CD4-positive, alpha-beta T cell (primary cell): Measurements from ENCODE around the gene FZD1. TPM values are rescaled to one million over a fixed set of nuclear protein-coding genes. Genes with fewer than 3 reads are reported as not detected.
A peak's percentile ranks its signal among the peaks of the same experiment; 100 is the strongest.

Source experiments
- ATAC-seq: fragments of 200-7000 bp; cut with Tn5 transposase; one replicate; pipeline ENCODE4 v1.10.0; 2022; ENCODE audit warnings: mild to moderate bottlenecking; ENCODE audit not compliant: poor library complexity
- CTCF ChIA-PET: fragments of 350-600 bp; sonication (Branson Sonifier 250); formaldehyde crosslinking; loops from one replicate; lab custom pipeline; 2021; ENCODE audit warnings: antibody characterized with exemption, inconsistent platforms; lab: Charles Lee
- POLR2A ChIA-PET: fragments of 350-600 bp; sonication (Branson Sonifier 250); formaldehyde crosslinking; loops from one replicate; lab custom pipeline; 2021; ENCODE audit warnings: antibody characterized with exemption, inconsistent platforms; lab: Charles Lee
- DNase-seq, 14 experiments: peaks; one replicate each; pipeline ENCODE4 v3.0.0-alpha.2; 2013 to 2020; ENCODE audit warnings: mixed read lengths in 2 of 14
- H3K27ac ChIP-seq, 2 donors: one replicate each; pipeline versions ENCODE4 v1.5.1 to v1.7.0; 2013; ENCODE audit warnings: low read length in 2 of 2, low read depth in 1 of 2, mild to moderate bottlenecking in 1 of 2
- H3K27me3 ChIP-seq, 2 experiments: 1 replicate in 1 of 2; 2 replicates in 1 of 2; pipeline versions ENCODE4 v1.6.1 to v1.7.0; 2013; ENCODE audit warnings: low read length in 2 of 2, control low read depth in 1 of 2, mild to moderate bottlenecking in 1 of 2, moderate library complexity in 1 of 2; ENCODE audit not compliant: insufficient read depth in 2 of 2, control insufficient read depth in 1 of 2
- H3K36me3 ChIP-seq: one replicate; pipeline ENCODE4 v1.6.1; 2013; ENCODE audit warnings: low read length, control low read depth; ENCODE audit not compliant: insufficient read depth
- H3K4me1 ChIP-seq: one replicate; pipeline ENCODE4 v1.6.1; 2013; ENCODE audit warnings: low read length, control low read depth; ENCODE audit not compliant: insufficient read depth
- H3K4me3 ChIP-seq: one replicate; pipeline ENCODE4 v1.5.1; 2013; ENCODE audit warnings: mild to moderate bottlenecking, low read length, moderate library complexity
- H3K9me3 ChIP-seq, 2 experiments: 1 replicate in 1 of 2; 2 replicates in 1 of 2; pipeline versions ENCODE4 v1.6.1 to v1.7.0; 2013; ENCODE audit warnings: low read length in 2 of 2, mild to moderate bottlenecking in 2 of 2, control low read depth in 1 of 2, moderate library complexity in 1 of 2; ENCODE audit not compliant: control insufficient read depth in 1 of 2, insufficient read depth in 1 of 2
- H3K27ac Mint-ChIP-seq: one replicate; pipeline ENCODE4 v1.8.0; 2020; ENCODE audit warnings: mixed read lengths
- H3K27me3 Mint-ChIP-seq: one replicate; pipeline ENCODE4 v1.8.0; 2021; ENCODE audit warnings: mixed read lengths
- H3K36me3 Mint-ChIP-seq: one replicate; pipeline ENCODE4 v1.8.0; 2021; ENCODE audit warnings: low read depth, mixed read lengths
- H3K4me1 Mint-ChIP-seq: one replicate; pipeline ENCODE4 v1.8.0; 2021; ENCODE audit warnings: low read depth, mixed read lengths
- H3K4me3 Mint-ChIP-seq: one replicate; pipeline ENCODE4 v1.8.0; 2020; ENCODE audit warnings: mild to moderate bottlenecking, mixed read lengths
- H3K9me3 Mint-ChIP-seq: one replicate; pipeline ENCODE4 v1.8.0; 2020; ENCODE audit warnings: mixed read lengths
- CTCF ChIP-seq: fragments of 200-600 bp; IDR thresholded peaks from one replicate; pipeline ENCODE4 v1.8.0; 2022; ENCODE audit warnings: antibody characterized with exemption, mild to moderate bottlenecking
- intact Hi-C, 2 experiments: fragments of 100-400 bp; cut with DNase I in 1 of 2; cut with micrococcal nuclease in 1 of 2; formaldehyde crosslinking; loops; one replicate each; pipeline versions ENCODE4 v1.15.1 to v1.9.0; 2023 to 2025; cut with DNase I, micrococcal nuclease
- polyA plus RNA-seq, 2 donors: library from polyadenylated mRNA; unstranded; fragments of 120-200 nt; gene quantifications; one replicate each; pipeline ENCODE4 v1.2.1, GENCODE V29; 2013
- total RNA-seq, 174 experiments: library from RNA in 2 of 174; stranded (reverse) in 2 of 174; gene quantifications; one replicate each; pipeline ENCODE4 v1.2.3 and lab custom pipeline; 2021 to 2026

The FZD1 gene
- under 1 TPM; 0.22 to 0.28 TPM for total RNA-seq
- polyA plus RNA-seq (2013, experiment 1 of 2): 0.75 TPM
- polyA plus RNA-seq (2013, experiment 2 of 2): 1.3 TPM
- total RNA-seq (lab: John Stamatoyannopoulos, UW): 0 to 3.4 (median 0.83) reads per million in 172 experiments

- H3K4me3 Mint-ChIP-seq: peak within 1 kb of the TSS; percentile 88
- ATAC-seq (peak; percentile 74), DNase-seq (peak in 8 of 14 experiments; percentile 13 to 77 (median 46))
- CTCF ChIA-PET: no interaction called here
- peaks cover 0 to 33% of the 10 kb centered on the region in 2 experiments for H3K9me3 ChIP-seq
- peaks cover 47% of the 10 kb centered on the region for H3K27me3 Mint-ChIP-seq
- no peaks in the 10 kb centered on the region for H3K9me3 Mint-ChIP-seq
- peaks cover 30 to 39% of the 10 kb centered on the region in 2 experiments for H3K27me3 ChIP-seq
- H3K27ac ChIP-seq: no peak within 1 kb of the TSS
- POLR2A ChIA-PET: no interaction called here
- H3K4me1 Mint-ChIP-seq: no peaks in the 10 kb centered on the region
- no peaks in the 10 kb centered on the region for H3K36me3 Mint-ChIP-seq
- H3K27ac Mint-ChIP-seq: no peak within 1 kb of the TSS
- H3K4me3 ChIP-seq: peak within 1 kb of the TSS; percentile 45
- intact Hi-C loops: loop anchor here (10.0 kb wide), 1 partner anchor 179 kb away; no protein-coding TSS in a partner anchor
- H3K36me3 ChIP-seq: no peaks in the 10 kb centered on the region
- H3K4me1 ChIP-seq: peaks cover 13% of the 10 kb centered on the region
- TF ChIP-seq CTCF: no peak
Observed at GRCh38 chr7:91264046-91264923, at the start of gene FZD1. FZD1 (plus strand) TSS chr7:91264433; CDS start chr7:91264881, 448 bp downstream.

GRCh38 chr7:91226411-91226810, 37.8 kb upstream of the FZD1 start:
- no peaks in the 10 kb centered on the region for H3K36me3 Mint-ChIP-seq
- CTCF ChIA-PET: no interaction called here
- Histone ChIP-seq H3K9me3 (peaks cover 0 to 4% of the 10 kb centered on the region in 2 experiments), H3K4me1 (no peaks in the 10 kb centered on the region), H3K36me3 (no peaks in the 10 kb centered on the region), H3K27me3 (no peaks in the 10 kb centered on the region), H3K4me3 (no peak overlapping the region), H3K27ac (no peak overlapping the region)
- ATAC-seq: no peak
- no peak for TF ChIP-seq CTCF
- no peaks in the 10 kb centered on the region for H3K27me3 Mint-ChIP-seq
- H3K4me1 Mint-ChIP-seq: no peaks in the 10 kb centered on the region
- no peak overlapping the region for H3K4me3 Mint-ChIP-seq
- no peak for DNase-seq
- POLR2A ChIA-PET: no interaction called here
- no peak overlapping the region for H3K27ac Mint-ChIP-seq
- H3K9me3 Mint-ChIP-seq: no peaks in the 10 kb centered on the region
- intact Hi-C loops: no loop called here

- intact Hi-C loops: no loop called here
- Mint-ChIP-seq H3K4me1 (no peaks in the 10 kb centered on the region), H3K27ac (no peak overlapping the region), H3K27me3 (no peaks in the 10 kb centered on the region), H3K4me3 (no peak overlapping the region), H3K36me3 (no peaks in the 10 kb centered on the region), H3K9me3 (no peaks in the 10 kb centered on the region)
- POLR2A ChIA-PET: interaction anchor here (0.7 kb wide), 1 partner anchor 49 kb away, joined by 3 read pairs; no protein-coding TSS in a partner anchor
- H3K27me3 ChIP-seq: no peaks in the 10 kb centered on the region
- no peak overlapping the region for H3K4me3 ChIP-seq
- no peaks in the 10 kb centered on the region for H3K4me1 ChIP-seq
- DNase-seq (no peak), ATAC-seq (no peak)
- CTCF ChIA-PET: no interaction called here
- H3K36me3 ChIP-seq: no peaks in the 10 kb centered on the region
- no peak for TF ChIP-seq CTCF
- H3K27ac ChIP-seq: no peak overlapping the region
- H3K9me3 ChIP-seq: peaks cover 0 to 4% of the 10 kb centered on the region in 2 experiments
Observed at GRCh38 chr7:91228327-91228726, 35.9 kb upstream of the FZD1 start.
